ENCODE data around the gene RAB7A.

RAB7A gene

GRCh38 chr3:128848936-128849335 is 123.0 kb downstream of the RAB7A start:
- DNase-seq (ENCODE audit: low read depth, low spot score): no peak

- no peak for DNase-seq (ENCODE audit: low read depth, low spot score)
Observed at GRCh38 chr3:128849911-128850455, 124.0 kb downstream of the RAB7A start.

- DNase-seq (ENCODE audit: low read depth, low spot score): no peak
Observed at GRCh38 chr3:128850544-128850943, 124.6 kb downstream of the RAB7A start.

GRCh38 chr3:128851601-128852000 is 125.6 kb downstream of the RAB7A start:
- no peak for DNase-seq (ENCODE audit: low read depth, low spot score)

GRCh38 chr3:128853826-128854225 is 127.8 kb downstream of the RAB7A start:
- no peak for DNase-seq (ENCODE audit: low read depth, low spot score)

- DNase-seq (ENCODE audit: low read depth, low spot score): no peak
Observed at GRCh38 chr3:128854475-128854874, 128.5 kb downstream of the RAB7A start.

- no peak for DNase-seq (ENCODE audit: low read depth, low spot score)
Observed at GRCh38 chr3:128855569-128855968, 129.6 kb downstream of the RAB7A start.

GRCh38 chr3:128858167-128858566 is 132.2 kb downstream of the RAB7A start:
- no peak for DNase-seq (ENCODE audit: low read depth, low spot score)

- DNase-seq (ENCODE audit: low read depth, low spot score): no peak
Observed at GRCh38 chr3:128859630-128860029, 133.6 kb downstream of the RAB7A start.

GRCh38 chr3:128861491-128861890 is 135.5 kb downstream of the RAB7A start:
- DNase-seq (ENCODE audit: low read depth, low spot score): no peak

GRCh38 chr3:128863560-128863959 is 137.6 kb downstream of the RAB7A start:
- no peak for DNase-seq (ENCODE audit: low read depth, low spot score)
